Neural progenitor cell (in vitro differentiated cells): ENCODE measurements around the gene QSOX1. TPM values are rescaled to one million over a fixed set of nuclear protein-coding genes. Genes with fewer than 3 reads are reported as not detected.

Source experiments
- DNase-seq: peaks from one replicate; pipeline ENCODE4 v3.0.0-alpha.2; 2016; ENCODE audit warnings: low spot score
- H2AFZ ChIP-seq: fragments of 200-600 bp; sonication (generic); replicated peaks from 2 replicates; pipeline ENCODE4 v1.6.1; 2016; ENCODE audit warnings: antibody characterized with exemption
- H3F3A ChIP-seq: fragments of 200-600 bp; sonication (generic); 2 replicates; pipeline ENCODE4 v1.6.1; 2016; ENCODE audit warnings: antibody characterized with exemption, low read depth
- H3K27ac ChIP-seq: fragments of 200-600 bp; sonication (generic); 2 replicates; pipeline ENCODE4 v1.5.1; 2016; ENCODE audit warnings: mild to moderate bottlenecking
- H3K27me3 ChIP-seq: fragments of 200-600 bp; sonication (generic); 2 replicates; pipeline ENCODE4 v1.6.1; 2016; ENCODE audit warnings: mild to moderate bottlenecking, moderate library complexity
- H3K36me3 ChIP-seq: fragments of 200-600 bp; sonication (generic); 2 replicates; pipeline ENCODE4 v1.5.1; 2016
- H3K4me1 ChIP-seq: fragments of 200-600 bp; sonication (generic); 2 replicates; pipeline ENCODE4 v1.6.1; 2016; ENCODE audit warnings: mixed run types
- H3K4me2 ChIP-seq: fragments of 200-600 bp; sonication (generic); 2 replicates; pipeline ENCODE4 v1.6.1; 2016
- H3K4me3 ChIP-seq: fragments of 200-600 bp; sonication (generic); 2 replicates; pipeline ENCODE4 v1.5.1; 2016
- H3K79me2 ChIP-seq: fragments of 200-600 bp; sonication (generic); 2 replicates; pipeline ENCODE4 v1.6.1; 2016; ENCODE audit warnings: low read depth
- H3K9ac ChIP-seq: fragments of 200-600 bp; sonication (generic); 2 replicates; pipeline ENCODE4 v1.6.1; 2016
- H3K9me3 ChIP-seq: fragments of 200-600 bp; sonication (generic); 2 replicates; pipeline ENCODE4 v1.5.1; 2016; ENCODE audit warnings: low read depth
- H4K20me1 ChIP-seq: fragments of 200-600 bp; sonication (generic); 2 replicates; pipeline ENCODE4 v1.6.1; 2016; ENCODE audit warnings: low read depth
- H3K27ac Mint-ChIP-seq: 3 replicates; pipeline ENCODE4 v1.8.0; 2021; ENCODE audit warnings: mixed read lengths
- H3K27me3 Mint-ChIP-seq: 2 replicates; pipeline ENCODE4 v1.8.0; 2022; ENCODE audit warnings: low read depth, mild to moderate bottlenecking, inconsistent platforms, moderate library complexity, mixed read lengths; ENCODE audit not compliant: insufficient read depth
- H3K36me3 Mint-ChIP-seq: 3 replicates; pipeline ENCODE4 v1.8.0; 2021; ENCODE audit warnings: mixed read lengths
- H3K4me1 Mint-ChIP-seq: 3 replicates; pipeline ENCODE4 v1.8.0; 2021; ENCODE audit warnings: mixed read lengths
- H3K4me3 Mint-ChIP-seq: 3 replicates; pipeline ENCODE4 v1.8.0; 2021; ENCODE audit warnings: mild to moderate bottlenecking, moderate library complexity, mixed read lengths
- H3K9me3 Mint-ChIP-seq: 3 replicates; pipeline ENCODE4 v1.8.0; 2020; ENCODE audit warnings: mixed read lengths
- EZH2 ChIP-seq: fragments of 200-600 bp; sonication (generic); IDR thresholded peaks from 2 replicates; pipeline ENCODE4 v1.6.1; 2017; ENCODE audit warnings: antibody characterized with exemption, mild to moderate bottlenecking, moderate library complexity
- EZH2phosphoT487 ChIP-seq: fragments of 200-600 bp; sonication (generic); IDR thresholded peaks from 2 replicates; pipeline ENCODE4 v1.6.1; 2017; ENCODE audit warnings: antibody characterized with exemption
- total RNA-seq: library from RNA; depleted of rRNA; stranded (reverse); fragments of >200 nt; gene quantifications from 2 replicates; pipeline ENCODE4 v1.2.3, GENCODE V29; 2015; ENCODE audit warnings: low replicate concordance
- TF ChIP-seq, protein P1 (sequence below): fragments of 200-600 bp; sonication (generic); IDR thresholded peaks from 2 replicates; pipeline ENCODE4 v1.5.1; 2017; ENCODE audit warnings: antibody characterized with exemption, mild to moderate bottlenecking

Gene QSOX1
- total RNA-seq, 1 donor from 2014 or later = 13.6 TPM

DNA sequence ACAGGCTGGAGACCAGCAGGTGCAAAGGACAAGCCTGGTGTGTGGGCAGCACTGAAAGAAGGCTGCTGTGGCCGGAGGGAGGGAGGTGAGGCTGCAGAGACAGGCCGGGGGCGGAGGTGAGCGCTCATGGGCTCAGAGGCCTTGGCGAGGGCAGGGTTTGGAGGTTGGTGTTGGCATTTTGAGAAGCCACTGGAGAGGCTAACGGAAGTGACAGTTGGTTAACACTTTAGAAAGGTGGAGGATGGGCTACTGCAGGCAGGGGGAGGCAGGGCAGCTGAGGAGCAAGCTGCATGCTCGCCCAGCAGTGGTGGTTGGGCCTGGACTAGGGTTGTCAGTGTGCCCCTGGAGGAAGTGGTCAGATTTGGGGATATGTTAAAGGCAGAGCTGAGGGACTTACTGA, 37.5 kb downstream of the QSOX1 start:
- no peaks in the 10 kb centered on the region for H3K9me3 ChIP-seq
- no peaks in the 10 kb centered on the region for H3K27me3 ChIP-seq
- no peak overlapping the region for H3K4me3 Mint-ChIP-seq
- H3K4me2 ChIP-seq = no peak overlapping the region
- H3F3A ChIP-seq = no peaks in the 10 kb centered on the region
- no peak overlapping the region for H3K27ac Mint-ChIP-seq
- no peak for TF ChIP-seq EZH2phosphoT487
- no peak for TF ChIP-seq EZH2
- TF ChIP-seq, protein P1, sequence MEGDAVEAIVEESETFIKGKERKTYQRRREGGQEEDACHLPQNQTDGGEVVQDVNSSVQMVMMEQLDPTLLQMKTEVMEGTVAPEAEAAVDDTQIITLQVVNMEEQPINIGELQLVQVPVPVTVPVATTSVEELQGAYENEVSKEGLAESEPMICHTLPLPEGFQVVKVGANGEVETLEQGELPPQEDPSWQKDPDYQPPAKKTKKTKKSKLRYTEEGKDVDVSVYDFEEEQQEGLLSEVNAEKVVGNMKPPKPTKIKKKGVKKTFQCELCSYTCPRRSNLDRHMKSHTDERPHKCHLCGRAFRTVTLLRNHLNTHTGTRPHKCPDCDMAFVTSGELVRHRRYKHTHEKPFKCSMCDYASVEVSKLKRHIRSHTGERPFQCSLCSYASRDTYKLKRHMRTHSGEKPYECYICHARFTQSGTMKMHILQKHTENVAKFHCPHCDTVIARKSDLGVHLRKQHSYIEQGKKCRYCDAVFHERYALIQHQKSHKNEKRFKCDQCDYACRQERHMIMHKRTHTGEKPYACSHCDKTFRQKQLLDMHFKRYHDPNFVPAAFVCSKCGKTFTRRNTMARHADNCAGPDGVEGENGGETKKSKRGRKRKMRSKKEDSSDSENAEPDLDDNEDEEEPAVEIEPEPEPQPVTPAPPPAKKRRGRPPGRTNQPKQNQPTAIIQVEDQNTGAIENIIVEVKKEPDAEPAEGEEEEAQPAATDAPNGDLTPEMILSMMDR = no peak
- no peak overlapping the region for H3K27ac ChIP-seq
- H3K79me2 ChIP-seq = no peaks in the 10 kb centered on the region
- H3K4me1 Mint-ChIP-seq = peaks cover 8% of the 10 kb centered on the region
- H3K4me3 ChIP-seq = no peak overlapping the region
- H3K9ac ChIP-seq = no peak overlapping the region
- peaks cover 13% of the 10 kb centered on the region for H3K36me3 Mint-ChIP-seq
- H3K4me1 ChIP-seq = peaks cover 3% of the 10 kb centered on the region
- H3K27me3 Mint-ChIP-seq = peaks cover 15% of the 10 kb centered on the region
- DNase-seq = no peak
- H3K9me3 Mint-ChIP-seq = no peaks in the 10 kb centered on the region
- H2AFZ ChIP-seq = no peak overlapping the region
- no peaks in the 10 kb centered on the region for H3K36me3 ChIP-seq
- peaks cover 9% of the 10 kb centered on the region for H4K20me1 ChIP-seq

DNA sequence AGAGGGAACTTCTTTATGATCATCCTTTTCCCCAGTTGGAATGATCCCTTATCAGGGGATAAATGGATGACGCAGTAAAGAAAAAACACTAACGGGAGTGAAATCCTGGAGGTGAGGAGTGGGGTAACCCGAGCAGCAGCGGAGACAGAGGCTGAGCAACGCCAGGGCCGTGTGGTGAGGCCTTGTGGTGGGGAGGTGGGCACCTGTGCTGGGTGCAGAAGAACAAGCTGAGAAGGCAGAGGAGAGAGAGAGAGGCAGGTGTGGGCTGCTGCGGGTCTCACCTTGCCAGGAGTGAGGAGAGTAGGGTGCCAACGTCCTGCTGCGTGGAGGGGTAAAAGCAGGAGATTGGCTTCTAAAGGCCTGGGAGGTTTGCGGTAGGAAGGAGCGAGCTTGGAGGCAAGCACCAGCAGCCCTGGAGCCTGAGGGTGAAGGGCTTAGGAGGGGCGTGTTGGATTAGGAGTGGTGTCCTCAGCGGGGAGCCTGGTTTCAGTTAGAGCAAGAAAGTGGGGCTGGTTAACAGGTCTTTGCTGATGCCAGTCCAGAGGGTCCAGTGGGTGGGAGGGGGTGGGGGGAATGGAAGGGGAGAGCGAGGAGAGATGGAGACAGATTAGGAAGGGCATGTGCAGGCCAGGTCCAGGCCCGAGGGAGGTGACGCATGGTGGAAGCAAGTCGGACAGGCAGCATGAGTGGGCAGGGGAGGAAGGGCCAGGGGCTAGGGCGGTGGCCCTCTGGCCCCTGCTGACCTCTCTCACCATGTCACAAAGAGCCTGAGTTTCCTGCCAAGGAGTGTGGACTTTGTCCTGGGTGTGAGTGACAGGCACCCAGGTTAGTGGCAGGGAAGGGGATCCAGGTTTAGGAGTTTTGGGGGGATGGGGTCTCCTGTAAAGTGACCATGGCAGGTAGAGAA, 38.7 kb downstream of the QSOX1 start:
- no peak for DNase-seq
- Histone ChIP-seq H3K27me3 (no peaks in the 10 kb centered on the region), H3K79me2 (no peaks in the 10 kb centered on the region), H3F3A (peaks cover 5% of the 10 kb centered on the region), H3K9ac (no peak overlapping the region), H2AFZ (no peak overlapping the region), H3K27ac (no peak overlapping the region), H3K4me3 (no peak overlapping the region), H4K20me1 (peaks cover 21% of the 10 kb centered on the region), H3K4me2 (no peak overlapping the region), H3K9me3 (no peaks in the 10 kb centered on the region), H3K4me1 (peaks cover 14% of the 10 kb centered on the region), H3K36me3 (no peaks in the 10 kb centered on the region)
- Mint-ChIP-seq H3K27me3 (peaks cover 15% of the 10 kb centered on the region), H3K27ac (no peak overlapping the region), H3K4me1 (peaks cover 15% of the 10 kb centered on the region), H3K4me3 (no peak overlapping the region), H3K9me3 (no peaks in the 10 kb centered on the region), H3K36me3 (peaks cover 13% of the 10 kb centered on the region)
- TF ChIP-seq EZH2 (no peak), EZH2phosphoT487 (no peak)

DNA sequence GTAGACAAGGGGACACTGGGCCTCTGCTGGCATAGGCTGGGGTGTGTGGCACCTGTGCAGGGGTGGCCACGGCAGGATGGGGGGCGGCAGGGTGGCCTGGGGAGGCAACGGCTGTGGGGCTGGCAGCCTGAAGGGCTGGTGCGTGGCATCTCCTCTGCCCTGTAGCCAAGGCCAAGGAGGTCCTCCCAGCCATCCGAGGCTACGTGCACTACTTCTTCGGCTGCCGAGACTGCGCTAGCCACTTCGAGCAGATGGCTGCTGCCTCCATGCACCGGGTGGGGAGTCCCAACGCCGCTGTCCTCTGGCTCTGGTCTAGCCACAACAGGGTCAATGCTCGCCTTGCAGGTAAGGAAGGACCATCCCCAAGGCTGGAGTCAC, 39.4 kb downstream of the QSOX1 start:
- H4K20me1 ChIP-seq = peaks cover 27% of the 10 kb centered on the region
- no peaks in the 10 kb centered on the region for H3K9me3 ChIP-seq
- Mint-ChIP-seq H3K4me1 (peaks cover 15% of the 10 kb centered on the region), H3K4me3 (no peak overlapping the region), H3K36me3 (peaks cover 13% of the 10 kb centered on the region), H3K9me3 (no peaks in the 10 kb centered on the region), H3K27me3 (peaks cover 15% of the 10 kb centered on the region), H3K27ac (no peak overlapping the region)
- H2AFZ ChIP-seq = no peak overlapping the region
- no peak overlapping the region for H3K4me3 ChIP-seq
- H3K79me2 ChIP-seq = no peaks in the 10 kb centered on the region
- peaks cover 5% of the 10 kb centered on the region for H3F3A ChIP-seq
- no peak overlapping the region for H3K27ac ChIP-seq
- H3K4me1 ChIP-seq = peaks cover 19% of the 10 kb centered on the region
- TF ChIP-seq, protein P1 = no peak
- TF ChIP-seq EZH2 (no peak), EZH2phosphoT487 (no peak)
- H3K9ac ChIP-seq = no peak overlapping the region
- no peaks in the 10 kb centered on the region for H3K27me3 ChIP-seq
- H3K4me2 ChIP-seq = no peak overlapping the region
- no peak for DNase-seq
- H3K36me3 ChIP-seq = no peaks in the 10 kb centered on the region
